ENCODE data around the gene NECAB3. TPM values are rescaled to one million over a fixed set of nuclear protein-coding genes. Genes with fewer than 3 reads are reported as not detected.

Gene NECAB3
- total and polyA plus RNA-seq, 9 donors, result 23.0 to 31.6 (median 27.8) TPM

- no peaks in the 10 kb centered on the region for H3K9me3 ChIP-seq (replicated peaks; ENCODE audit: control insufficient read depth, low read depth, low read length)
- H3K27ac ChIP-seq (ENCODE audit: low read length), result no peak overlapping the region
- H3K4me3 ChIP-seq (ENCODE audit: low read length), result no peak overlapping the region
- peaks cover 2% of the 10 kb centered on the region for H3K27me3 ChIP-seq (ENCODE audit: control insufficient read depth, insufficient read depth, low read length)
- peaks cover 38% of the 10 kb centered on the region for H3K36me3 ChIP-seq (ENCODE audit: control insufficient read depth, insufficient read depth, low read length)
- WGBS (ENCODE audit: insufficient coverage), result 84% methylated on average over 11 of the region's 17 CpGs
- peaks cover 10% of the 10 kb centered on the region for H3K4me1 ChIP-seq (ENCODE audit: control insufficient read depth, insufficient read depth, low read length)
- DNase-seq, result no peak
These were observed 17.2 kb downstream of the NECAB3 start for GRCh38 chr20:33656783-33657703.

- H3K36me3 ChIP-seq (ENCODE audit: control insufficient read depth, insufficient read depth, low read length), result peaks cover 38% of the 10 kb centered on the region
- WGBS (ENCODE audit: insufficient coverage), result 90% methylated on average over 8 of the region's 10 CpGs
- H3K27ac ChIP-seq (ENCODE audit: low read length), result no peak overlapping the region
- peak; percentile 15 for DNase-seq
- peaks cover 2% of the 10 kb centered on the region for H3K27me3 ChIP-seq (ENCODE audit: control insufficient read depth, insufficient read depth, low read length)
- H3K4me1 ChIP-seq (ENCODE audit: control insufficient read depth, insufficient read depth, low read length), result peaks cover 12% of the 10 kb centered on the region
- H3K9me3 ChIP-seq (replicated peaks; ENCODE audit: control insufficient read depth, low read depth, low read length), result no peaks in the 10 kb centered on the region
- H3K4me3 ChIP-seq (ENCODE audit: low read length), result no peak overlapping the region
These were observed 18.0 kb downstream of the NECAB3 start for GRCh38 chr20:33656010-33656782.

GRCh38 chr20:33655164-33655563 lies 19.1 kb downstream of the NECAB3 start:
- WGBS (ENCODE audit: insufficient coverage), result 74% methylated on average over 2 of the region's 4 CpGs

GRCh38 chr20:33654680-33655161 lies 19.5 kb downstream of the NECAB3 start:
- H3K4me3 ChIP-seq (ENCODE audit: low read length), result no peak overlapping the region
- 64% methylated on average over 13 of the region's 14 CpGs for WGBS (ENCODE audit: insufficient coverage)
- H3K36me3 ChIP-seq (ENCODE audit: control insufficient read depth, insufficient read depth, low read length), result peaks cover 29% of the 10 kb centered on the region
- peaks cover 2% of the 10 kb centered on the region for H3K27me3 ChIP-seq (ENCODE audit: control insufficient read depth, insufficient read depth, low read length)
- DNase-seq, result peak; percentile 7
- no peaks in the 10 kb centered on the region for H3K9me3 ChIP-seq (replicated peaks; ENCODE audit: control insufficient read depth, low read depth, low read length)
- no peak overlapping the region for H3K27ac ChIP-seq (ENCODE audit: low read length)
- peaks cover 21% of the 10 kb centered on the region for H3K4me1 ChIP-seq (ENCODE audit: control insufficient read depth, insufficient read depth, low read length)

More at GRCh38 chr20:33655164-33655563, 19.1 kb downstream of the NECAB3 start:
- Histone ChIP-seq H3K27ac (ENCODE audit: low read length) (no peak overlapping the region), H3K4me1 (ENCODE audit: control insufficient read depth, insufficient read depth, low read length) (peaks cover 17% of the 10 kb centered on the region), H3K27me3 (ENCODE audit: control insufficient read depth, insufficient read depth, low read length) (peaks cover 2% of the 10 kb centered on the region), H3K4me3 (ENCODE audit: low read length) (no peak overlapping the region), H3K36me3 (ENCODE audit: control insufficient read depth, insufficient read depth, low read length) (peaks cover 33% of the 10 kb centered on the region), H3K9me3 (replicated peaks; ENCODE audit: control insufficient read depth, low read depth, low read length) (no peaks in the 10 kb centered on the region)
- no peak for DNase-seq

GRCh38 chr20:33653900-33654596 lies 20.2 kb downstream of the NECAB3 start:
- H3K9me3 ChIP-seq (replicated peaks; ENCODE audit: control insufficient read depth, low read depth, low read length), result no peaks in the 10 kb centered on the region
- peaks cover 22% of the 10 kb centered on the region for H3K36me3 ChIP-seq (ENCODE audit: control insufficient read depth, insufficient read depth, low read length)
- H3K4me3 ChIP-seq (ENCODE audit: low read length), result no peak overlapping the region
- no peak overlapping the region for H3K27ac ChIP-seq (ENCODE audit: low read length)
- 81% methylated on average over 6 of the region's 11 CpGs for WGBS (ENCODE audit: insufficient coverage)
- H3K4me1 ChIP-seq (ENCODE audit: control insufficient read depth, insufficient read depth, low read length), result peaks cover 27% of the 10 kb centered on the region
- DNase-seq, result peak; percentile 31
- peaks cover 2% of the 10 kb centered on the region for H3K27me3 ChIP-seq (ENCODE audit: control insufficient read depth, insufficient read depth, low read length)

GRCh38 chr20:33653218-33653899 lies 20.9 kb downstream of the NECAB3 start:
- H3K4me1 ChIP-seq (ENCODE audit: control insufficient read depth, insufficient read depth, low read length), result peaks cover 33% of the 10 kb centered on the region
- peaks cover 20% of the 10 kb centered on the region for H3K36me3 ChIP-seq (ENCODE audit: control insufficient read depth, insufficient read depth, low read length)
- H3K9me3 ChIP-seq (replicated peaks; ENCODE audit: control insufficient read depth, low read depth, low read length), result no peaks in the 10 kb centered on the region
- WGBS (ENCODE audit: insufficient coverage), result 33% methylated on average over 12 of the region's 16 CpGs
- peak; percentile 80 for DNase-seq
- no peak overlapping the region for H3K4me3 ChIP-seq (ENCODE audit: low read length)
- no peak overlapping the region for H3K27ac ChIP-seq (ENCODE audit: low read length)
- H3K27me3 ChIP-seq (ENCODE audit: control insufficient read depth, insufficient read depth, low read length), result peaks cover 2% of the 10 kb centered on the region

GRCh38 chr20:33651562-33652048 lies 22.6 kb downstream of the NECAB3 start:
- DNase-seq, result no peak
- no peaks in the 10 kb centered on the region for H3K9me3 ChIP-seq (replicated peaks; ENCODE audit: control insufficient read depth, low read depth, low read length)
- no peak overlapping the region for H3K27ac ChIP-seq (ENCODE audit: low read length)
- H3K36me3 ChIP-seq (ENCODE audit: control insufficient read depth, insufficient read depth, low read length), result peaks cover 6% of the 10 kb centered on the region
- H3K27me3 ChIP-seq (ENCODE audit: control insufficient read depth, insufficient read depth, low read length), result peaks cover 2% of the 10 kb centered on the region
- H3K4me3 ChIP-seq (ENCODE audit: low read length), result no peak overlapping the region
- 88% methylated on average over 11 of the region's 13 CpGs for WGBS (ENCODE audit: insufficient coverage)
- H3K4me1 ChIP-seq (ENCODE audit: control insufficient read depth, insufficient read depth, low read length), result peaks cover 44% of the 10 kb centered on the region

GRCh38 chr20:33650753-33651561 lies 23.3 kb downstream of the NECAB3 start:
- Histone ChIP-seq H3K9me3 (replicated peaks; ENCODE audit: control insufficient read depth, low read depth, low read length) (no peaks in the 10 kb centered on the region), H3K4me3 (ENCODE audit: low read length) (no peak overlapping the region), H3K4me1 (ENCODE audit: control insufficient read depth, insufficient read depth, low read length) (peaks cover 44% of the 10 kb centered on the region), H3K27me3 (ENCODE audit: control insufficient read depth, insufficient read depth, low read length) (peaks cover 2% of the 10 kb centered on the region), H3K27ac (ENCODE audit: low read length) (no peak overlapping the region), H3K36me3 (ENCODE audit: control insufficient read depth, insufficient read depth, low read length) (peaks cover 7% of the 10 kb centered on the region)
- DNase-seq, result peak; percentile 9
- 72% methylated on average over 2 of the region's 10 CpGs for WGBS (ENCODE audit: insufficient coverage)

All from muscle of leg (tissue), 11 donors.